Effector memory CD8-positive, alpha-beta T cell (primary cell): ENCODE results near the gene CNTN5.

Experiments
- ATAC-seq: fragments of 150-1000 bp; cut with Tn5 transposase; replicated peaks from 2 replicates; pipeline ENCODE4 v1.10.0; 2021; ENCODE audit warnings: mild to moderate bottlenecking, moderate library complexity
- DNase-seq, 3 experiments: peaks; one replicate each; pipeline ENCODE4 v3.0.0; 2021
- H3K27ac Mint-ChIP-seq, 2 donors: one replicate each; pipeline ENCODE4 v1.8.0; 2022; ENCODE audit warnings: mild to moderate bottlenecking in 2 of 2, mixed read lengths in 2 of 2, moderate library complexity in 2 of 2
- H3K27me3 Mint-ChIP-seq, 2 donors: one replicate each; pipeline ENCODE4 v1.8.0; 2022; ENCODE audit warnings: mixed read lengths in 2 of 2
- H3K36me3 Mint-ChIP-seq: one replicate; pipeline ENCODE4 v1.8.0; 2022; ENCODE audit warnings: mild to moderate bottlenecking, moderate library complexity, mixed read lengths; ENCODE audit not compliant: insufficient read depth
- H3K4me1 Mint-ChIP-seq, 2 donors: one replicate each; pipeline ENCODE4 v1.8.0; 2022; ENCODE audit warnings: low read depth in 2 of 2, mixed read lengths in 2 of 2
- H3K4me3 Mint-ChIP-seq, 2 donors: one replicate each; pipeline ENCODE4 v1.8.0; 2022; ENCODE audit warnings: mild to moderate bottlenecking in 2 of 2, mixed read lengths in 2 of 2, moderate library complexity in 2 of 2
- H3K9me3 Mint-ChIP-seq, 2 donors: one replicate each; pipeline ENCODE4 v1.8.0; 2022; ENCODE audit warnings: mixed read lengths in 2 of 2

The CNTN5 gene

DNA sequence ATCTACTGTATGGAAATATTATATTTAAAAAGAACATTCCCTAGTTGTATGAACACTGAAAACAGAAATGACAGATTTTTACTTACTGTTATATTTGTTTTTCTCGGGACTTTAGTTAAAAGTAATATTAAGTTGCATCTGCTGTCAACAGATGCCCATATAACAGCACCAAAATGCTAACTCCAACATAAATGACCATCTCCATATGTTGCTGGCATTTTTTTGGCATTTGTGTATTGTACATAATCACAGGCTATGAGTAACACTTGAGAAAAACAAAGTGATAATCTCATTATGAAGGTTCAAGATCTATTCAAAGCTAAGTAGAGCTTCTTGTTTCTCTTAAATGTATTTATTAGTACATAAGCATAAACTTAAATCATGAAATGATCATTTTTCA is 172.0 kb downstream of the CNTN5 start:
- H3K4me1 Mint-ChIP-seq, result no peaks in the 10 kb centered on the region
- H3K36me3 Mint-ChIP-seq, result no peaks in the 10 kb centered on the region
- H3K9me3 Mint-ChIP-seq, result peaks cover 0 to 15% of the 10 kb centered on the region in 2 donors
- H3K27me3 Mint-ChIP-seq, result no peaks in the 10 kb centered on the region
- DNase-seq (no peak), ATAC-seq (no peak)
- H3K27ac Mint-ChIP-seq, result no peak overlapping the region
- H3K4me3 Mint-ChIP-seq, result no peak overlapping the region

DNA sequence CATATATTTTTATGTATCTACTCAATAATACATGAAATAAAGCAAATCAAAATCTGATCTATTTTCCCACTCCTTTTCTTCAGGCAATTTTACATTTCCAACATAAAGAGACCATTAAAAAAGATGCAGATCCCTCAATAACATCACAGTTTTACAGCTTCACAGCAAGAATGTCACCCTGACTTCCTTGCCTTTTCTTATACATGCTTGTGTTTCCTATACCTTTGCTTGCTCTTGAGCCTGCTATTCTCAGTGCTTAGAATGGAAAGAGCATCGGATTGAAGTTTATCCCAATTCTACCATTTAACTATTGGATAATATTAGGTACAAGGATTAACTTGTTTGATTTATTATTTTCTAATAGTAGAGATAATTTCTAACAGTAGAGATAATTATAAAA is 176.7 kb downstream of the CNTN5 start:
- Mint-ChIP-seq H3K9me3 (peaks cover 0 to 7% of the 10 kb centered on the region in 2 donors), H3K27me3 (no peaks in the 10 kb centered on the region)

DNA sequence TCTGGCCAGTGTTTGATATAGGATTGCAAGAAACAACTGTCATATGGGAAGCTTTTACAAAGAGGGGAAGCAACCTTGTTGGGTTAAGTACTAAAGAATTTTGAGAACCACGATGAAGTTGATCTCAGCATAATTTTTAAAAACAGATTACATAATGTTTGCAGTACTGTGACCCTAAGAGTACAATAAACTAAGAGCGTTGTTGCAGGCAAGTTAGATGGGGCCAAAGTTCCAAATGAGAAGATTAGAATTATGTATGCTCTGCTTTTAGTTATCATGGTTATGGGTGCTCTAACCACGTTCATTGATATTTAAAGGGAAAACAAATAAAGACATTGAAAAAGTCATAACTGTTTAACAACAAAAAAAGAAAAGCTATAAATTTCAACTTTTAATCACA is 177.5 kb downstream of the CNTN5 start:
- no peak overlapping the region for H3K27ac Mint-ChIP-seq
- DNase-seq, result no peak
- no peak overlapping the region for H3K4me3 Mint-ChIP-seq
- peaks cover 0 to 7% of the 10 kb centered on the region in 2 donors for H3K9me3 Mint-ChIP-seq
- H3K36me3 Mint-ChIP-seq, result no peaks in the 10 kb centered on the region
- no peaks in the 10 kb centered on the region for H3K27me3 Mint-ChIP-seq
- H3K4me1 Mint-ChIP-seq, result no peaks in the 10 kb centered on the region
- no peak for ATAC-seq

More for the DNA sequence above, 176.7 kb downstream of the CNTN5 start:
- no peak overlapping the region for H3K27ac Mint-ChIP-seq
- no peak for ATAC-seq
- H3K36me3 Mint-ChIP-seq, result no peaks in the 10 kb centered on the region
- H3K4me3 Mint-ChIP-seq, result no peak overlapping the region
- no peaks in the 10 kb centered on the region for H3K4me1 Mint-ChIP-seq
- DNase-seq, result no peak

DNA sequence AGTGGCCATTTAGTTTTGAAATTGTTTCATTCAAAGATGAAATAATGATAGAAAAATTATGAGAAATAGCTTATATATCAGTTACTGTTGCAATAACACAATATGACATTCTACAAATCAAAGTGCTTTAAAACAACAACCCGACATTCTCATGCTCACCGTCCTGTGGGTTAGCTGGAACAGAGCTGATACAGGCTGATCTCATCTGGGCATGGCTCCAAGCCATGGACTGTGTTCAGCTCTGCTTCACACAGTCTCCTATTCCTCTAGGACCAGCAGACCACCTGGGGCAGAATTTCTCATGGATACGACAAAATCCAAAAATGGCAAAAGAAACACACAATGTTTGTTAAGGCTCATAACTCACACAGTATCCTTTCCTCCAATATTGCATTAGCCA is 178.6 kb downstream of the CNTN5 start:
- Mint-ChIP-seq H3K4me1 (no peaks in the 10 kb centered on the region), H3K9me3 (peaks cover 4 to 7% of the 10 kb centered on the region in 2 donors), H3K27me3 (no peaks in the 10 kb centered on the region), H3K4me3 (no peak overlapping the region), H3K27ac (no peak overlapping the region), H3K36me3 (no peaks in the 10 kb centered on the region)
- DNase-seq, result no peak
- ATAC-seq, result no peak

DNA sequence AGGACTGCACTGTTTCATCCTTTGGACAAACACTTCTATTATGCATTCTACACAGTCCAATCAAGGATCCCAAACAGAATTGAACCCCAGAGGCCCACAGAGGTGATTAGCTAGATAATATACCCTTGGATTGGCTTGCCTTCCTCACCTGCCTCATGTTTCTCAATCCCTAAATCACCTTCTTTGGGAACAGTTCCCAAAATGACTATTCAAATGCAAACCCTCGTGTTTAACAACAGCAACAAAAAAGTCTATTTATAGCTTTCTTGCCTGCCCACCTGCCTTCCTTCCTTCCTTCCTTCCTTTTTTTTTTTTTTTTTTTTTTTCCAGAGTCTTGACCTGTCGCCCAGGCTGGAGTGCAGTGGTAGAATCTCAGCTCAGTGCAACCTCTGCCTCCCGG is 180.0 kb downstream of the CNTN5 start:
- Mint-ChIP-seq H3K27me3 (no peaks in the 10 kb centered on the region), H3K4me1 (no peaks in the 10 kb centered on the region), H3K4me3 (no peak overlapping the region), H3K9me3 (peaks cover 7% of the 10 kb centered on the region in 2 donors), H3K36me3 (no peaks in the 10 kb centered on the region), H3K27ac (no peak overlapping the region)
- ATAC-seq (no peak), DNase-seq (no peak)

DNA sequence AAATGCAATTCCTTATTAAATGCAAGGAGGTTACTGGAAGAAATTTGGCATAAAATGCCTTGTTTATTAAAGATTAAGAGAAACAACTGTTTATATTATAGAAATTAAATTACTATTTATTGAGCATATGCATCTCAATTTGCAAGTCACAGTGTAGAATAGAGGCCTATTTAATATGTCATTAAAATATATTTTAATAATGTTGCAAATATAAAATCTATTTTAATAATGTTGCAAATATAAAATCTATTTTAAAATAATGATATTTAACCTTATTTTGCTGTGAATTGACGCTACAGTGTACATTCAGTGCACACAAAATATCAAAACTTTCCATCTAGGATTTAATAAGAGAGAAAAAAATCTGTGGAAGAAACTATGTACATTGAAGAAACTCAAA is 188.1 kb downstream of the CNTN5 start:
- ATAC-seq (no peak), DNase-seq (no peak)
- Mint-ChIP-seq H3K27me3 (no peaks in the 10 kb centered on the region), H3K27ac (no peak overlapping the region), H3K4me1 (no peaks in the 10 kb centered on the region), H3K36me3 (no peaks in the 10 kb centered on the region), H3K4me3 (no peak overlapping the region), H3K9me3 (peaks cover 2 to 14% of the 10 kb centered on the region in 2 donors)

DNA sequence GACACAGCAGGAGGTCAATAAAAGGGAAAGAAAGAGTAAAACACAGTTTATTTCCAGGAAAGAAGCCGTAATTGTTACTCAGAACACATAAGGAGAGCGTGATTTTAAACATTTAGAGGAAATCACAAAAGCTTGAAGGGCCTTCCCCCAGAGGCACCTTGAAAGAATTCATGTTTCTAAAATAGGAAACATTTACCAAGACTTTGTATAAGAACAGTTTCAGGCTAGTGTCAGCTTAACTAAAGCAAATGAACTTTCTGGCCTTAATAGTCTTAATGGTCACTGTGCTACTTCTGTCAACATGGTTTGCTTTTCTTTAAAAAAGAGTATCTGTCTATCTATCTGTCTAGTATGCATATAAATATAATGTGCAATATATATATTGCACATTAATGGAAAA is 208.8 kb downstream of the CNTN5 start:
- no peaks in the 10 kb centered on the region for H3K27me3 Mint-ChIP-seq
- H3K9me3 Mint-ChIP-seq, result peaks cover 7 to 17% of the 10 kb centered on the region in 2 donors
- no peaks in the 10 kb centered on the region for H3K36me3 Mint-ChIP-seq
- DNase-seq, result no peak
- no peaks in the 10 kb centered on the region for H3K4me1 Mint-ChIP-seq
- H3K27ac Mint-ChIP-seq, result no peak overlapping the region
- no peak overlapping the region for H3K4me3 Mint-ChIP-seq
- no peak for ATAC-seq

DNA sequence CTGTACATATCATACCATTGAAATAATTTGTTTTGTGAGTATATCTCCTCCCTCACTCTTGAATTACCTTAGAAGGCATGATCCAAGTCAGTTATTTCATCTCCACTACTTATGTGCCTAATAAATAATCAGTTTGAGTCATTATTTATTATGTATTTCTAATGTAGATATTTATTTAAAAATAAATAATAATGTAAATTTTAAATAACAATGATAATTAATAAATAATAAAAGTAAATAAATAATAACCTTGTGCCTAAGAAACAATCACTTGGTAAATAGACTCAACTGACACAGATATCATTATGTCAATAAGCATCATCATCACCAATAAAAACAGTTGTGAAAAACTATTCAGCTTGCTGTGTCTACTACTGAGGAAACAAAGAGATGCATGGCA is 213.8 kb downstream of the CNTN5 start:
- DNase-seq, result no peak
- no peak for ATAC-seq
- H3K36me3 Mint-ChIP-seq, result no peaks in the 10 kb centered on the region
- H3K27me3 Mint-ChIP-seq, result no peaks in the 10 kb centered on the region
- H3K27ac Mint-ChIP-seq, result no peak overlapping the region
- H3K4me1 Mint-ChIP-seq, result no peaks in the 10 kb centered on the region
- H3K9me3 Mint-ChIP-seq, result peaks cover 6 to 17% of the 10 kb centered on the region in 2 donors
- H3K4me3 Mint-ChIP-seq, result no peak overlapping the region

DNA sequence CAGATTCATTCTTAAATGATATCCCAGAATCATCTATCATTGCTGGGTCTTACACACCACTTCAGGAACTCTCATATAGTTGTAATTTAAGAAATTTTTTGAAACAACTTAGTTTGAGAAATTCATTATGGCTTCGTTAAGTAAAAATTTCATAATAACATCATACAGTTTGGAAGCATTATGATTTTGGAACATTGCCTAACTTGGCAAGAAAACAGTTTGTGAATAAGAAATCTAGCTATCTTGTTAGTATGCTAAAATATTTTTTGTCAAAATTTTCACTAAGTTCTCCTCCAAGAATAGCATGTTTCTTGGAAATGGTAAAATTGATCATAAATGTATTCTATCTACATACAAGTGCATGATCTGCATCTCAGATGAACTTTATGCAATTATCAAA is 217.7 kb downstream of the CNTN5 start:
- DNase-seq (no peak), ATAC-seq (no peak)
- no peaks in the 10 kb centered on the region for H3K36me3 Mint-ChIP-seq
- peaks cover 0 to 6% of the 10 kb centered on the region in 2 donors for H3K9me3 Mint-ChIP-seq
- no peak overlapping the region for H3K27ac Mint-ChIP-seq
- no peaks in the 10 kb centered on the region for H3K27me3 Mint-ChIP-seq
- H3K4me1 Mint-ChIP-seq, result no peaks in the 10 kb centered on the region
- no peak overlapping the region for H3K4me3 Mint-ChIP-seq

DNA sequence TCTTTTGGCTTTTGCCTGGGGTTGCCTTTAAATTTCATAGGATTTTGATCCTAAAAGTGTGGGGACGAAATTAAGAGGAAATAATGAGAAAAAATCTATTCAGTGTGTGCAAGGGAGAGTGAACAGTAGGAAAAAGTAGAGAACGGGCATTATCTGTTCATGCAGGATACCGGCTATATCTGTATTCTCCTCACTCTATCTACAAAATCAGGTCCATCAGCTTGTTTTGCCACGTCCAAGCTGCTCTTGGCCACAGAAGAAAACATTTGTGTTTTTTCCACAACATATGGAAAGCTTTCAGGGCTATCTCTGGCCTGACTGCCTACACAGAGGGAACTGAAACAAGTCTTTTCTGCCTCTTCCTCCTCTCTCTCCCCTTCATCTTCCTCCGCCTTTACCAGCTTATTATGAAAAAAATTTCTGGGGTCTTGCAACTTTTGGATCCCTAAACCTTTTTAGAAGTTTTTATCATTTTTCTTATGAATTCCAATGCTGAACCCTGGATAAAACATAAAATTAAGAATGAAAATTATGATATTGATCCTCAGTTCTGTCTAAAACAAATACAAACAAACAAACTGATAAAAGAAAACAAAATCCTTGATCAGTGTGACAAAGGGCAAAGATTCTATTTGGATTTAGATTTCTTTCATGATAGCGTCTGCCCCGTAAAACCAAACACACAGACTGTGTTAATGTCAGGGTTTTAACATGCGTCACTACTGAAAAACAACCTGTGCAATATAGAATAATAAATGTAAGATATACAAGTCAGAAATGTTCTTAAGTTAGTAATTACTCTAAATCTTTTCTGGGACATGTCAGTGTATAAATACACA is 219.7 kb downstream of the CNTN5 start:
- Mint-ChIP-seq H3K27ac (no peak overlapping the region), H3K4me3 (no peak overlapping the region), H3K27me3 (no peaks in the 10 kb centered on the region), H3K36me3 (no peaks in the 10 kb centered on the region), H3K4me1 (no peaks in the 10 kb centered on the region), H3K9me3 (peaks cover 0 to 3% of the 10 kb centered on the region in 2 donors)
- DNase-seq, result no peak
- no peak for ATAC-seq

DNA sequence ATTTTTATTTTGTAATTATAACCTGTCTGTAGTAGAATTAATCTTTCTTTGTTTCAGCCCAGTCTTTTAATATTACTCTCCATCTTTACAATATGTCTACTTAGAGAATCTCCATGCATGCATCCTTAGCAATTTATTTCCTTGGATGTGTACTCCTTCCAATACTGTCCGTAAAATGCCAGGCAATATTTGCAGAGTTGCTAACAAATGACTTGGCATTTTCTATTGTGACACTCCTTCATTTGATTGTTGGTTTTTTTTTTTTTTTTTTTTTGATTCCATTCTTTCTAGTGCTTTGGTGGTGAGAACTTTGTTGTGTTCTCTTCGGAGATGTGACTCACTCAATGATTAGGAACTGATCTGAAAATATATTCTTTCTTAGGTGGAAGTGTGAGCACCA is 220.3 kb downstream of the CNTN5 start:
- peaks cover 0 to 3% of the 10 kb centered on the region in 2 donors for H3K9me3 Mint-ChIP-seq
- H3K4me1 Mint-ChIP-seq, result no peaks in the 10 kb centered on the region
- no peak overlapping the region for H3K27ac Mint-ChIP-seq
- DNase-seq (no peak), ATAC-seq (no peak)
- H3K27me3 Mint-ChIP-seq, result no peaks in the 10 kb centered on the region
- no peak overlapping the region for H3K4me3 Mint-ChIP-seq
- H3K36me3 Mint-ChIP-seq, result no peaks in the 10 kb centered on the region

DNA sequence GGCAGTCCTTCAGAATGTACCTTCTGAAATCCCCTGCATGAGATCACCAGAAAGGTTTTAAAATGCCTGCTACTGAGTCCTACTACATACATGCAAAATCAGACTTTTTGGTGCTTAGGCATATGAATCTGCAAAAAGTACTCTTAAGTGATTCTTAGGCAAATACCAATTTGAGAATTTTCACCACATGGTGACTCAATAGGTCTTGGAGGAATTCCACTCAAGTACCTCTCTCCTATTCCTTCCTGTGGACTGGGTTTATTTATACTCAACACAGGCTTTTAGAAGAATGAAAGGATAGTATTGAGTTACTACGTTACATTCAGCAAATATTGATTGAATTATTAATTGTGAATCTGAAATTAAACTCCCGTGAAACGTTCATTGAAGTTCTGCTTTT is 223.9 kb downstream of the CNTN5 start:
- no peaks in the 10 kb centered on the region for H3K27me3 Mint-ChIP-seq
- no peak overlapping the region for H3K27ac Mint-ChIP-seq
- peaks cover 0 to 2% of the 10 kb centered on the region in 2 donors for H3K9me3 Mint-ChIP-seq
- no peaks in the 10 kb centered on the region for H3K36me3 Mint-ChIP-seq
- DNase-seq, result no peak
- ATAC-seq, result no peak
- H3K4me1 Mint-ChIP-seq, result no peaks in the 10 kb centered on the region
- H3K4me3 Mint-ChIP-seq, result no peak overlapping the region

DNA sequence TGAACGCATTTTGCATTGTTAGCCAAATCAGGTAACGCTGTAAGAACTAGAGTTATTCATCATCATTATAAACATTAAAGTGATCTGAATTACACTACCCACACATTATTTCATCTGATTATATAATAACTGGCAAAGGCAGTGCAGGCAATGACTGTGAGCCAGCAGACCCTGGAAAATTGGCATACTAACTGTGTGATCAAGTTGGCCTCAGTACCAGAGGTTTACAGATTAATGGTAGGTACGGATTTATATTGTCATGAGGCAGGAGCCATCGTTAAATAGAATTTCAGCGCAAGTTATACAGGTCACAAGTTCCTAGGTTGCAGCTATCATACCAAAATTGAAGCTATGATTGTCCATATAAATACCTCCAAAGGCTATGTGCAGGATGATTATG is 225.4 kb downstream of the CNTN5 start:
- H3K4me3 Mint-ChIP-seq, result no peak overlapping the region
- H3K36me3 Mint-ChIP-seq, result no peaks in the 10 kb centered on the region
- no peak overlapping the region for H3K27ac Mint-ChIP-seq
- ATAC-seq, result no peak
- no peaks in the 10 kb centered on the region for H3K4me1 Mint-ChIP-seq
- no peaks in the 10 kb centered on the region for H3K9me3 Mint-ChIP-seq
- H3K27me3 Mint-ChIP-seq, result no peaks in the 10 kb centered on the region
- DNase-seq, result no peak

DNA sequence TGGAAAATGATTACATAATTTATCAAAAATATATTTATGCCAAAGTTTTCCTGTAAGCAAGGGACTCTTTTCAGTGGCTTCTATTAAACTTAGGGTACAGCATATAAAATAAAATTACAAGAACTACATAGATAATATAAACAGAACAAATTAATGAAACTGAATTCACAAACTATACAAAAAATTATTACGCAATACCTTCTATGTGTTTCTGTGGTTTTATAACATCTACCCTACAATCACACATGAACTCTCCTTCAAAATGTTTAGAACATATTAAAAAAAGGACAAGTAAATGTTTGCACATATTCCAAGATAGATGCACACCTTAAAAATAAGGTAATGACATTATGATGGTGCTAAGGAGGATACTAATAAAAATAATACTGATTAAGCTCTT is 235.9 kb downstream of the CNTN5 start:
- no peak overlapping the region for H3K27ac Mint-ChIP-seq
- no peaks in the 10 kb centered on the region for H3K4me1 Mint-ChIP-seq
- DNase-seq, result no peak
- H3K36me3 Mint-ChIP-seq, result peaks cover 3% of the 10 kb centered on the region
- H3K4me3 Mint-ChIP-seq, result no peak overlapping the region
- peaks cover 0 to 9% of the 10 kb centered on the region in 2 donors for H3K9me3 Mint-ChIP-seq
- H3K27me3 Mint-ChIP-seq, result no peaks in the 10 kb centered on the region
- ATAC-seq, result no peak
